H1 (cell line): Measurements from ENCODE around the gene ARL11.

Source experiments
- ASH2L ChIP-seq: fragments of 200-600, 300-600 bp; sonication (generic); IDR thresholded peaks from one replicate; pipeline ENCODE4 v1.7.1; 2017; ENCODE audit warnings: low read length
- CTCF ChIP-seq, 3 experiments: IDR thresholded peaks; 1 replicate in 2 of 3; 2 replicates in 1 of 3; pipeline versions ENCODE4 v1.5.1 to v1.6.1; 2011; ENCODE audit warnings: low read length in 3 of 3, mild to moderate bottlenecking in 3 of 3, inconsistent platforms in 2 of 3, low read depth in 1 of 3, moderate library complexity in 1 of 3; ENCODE audit not compliant: insufficient read depth in 1 of 3; ENCODE audit errors: control extremely low read depth in 1 of 3
- SP1 ChIP-seq: IDR thresholded peaks from 2 replicates; pipeline ENCODE4 v1.6.1; 2011; ENCODE audit warnings: low read depth, low read length
- ZNF274 ChIP-seq: IDR thresholded peaks from 2 replicates; pipeline ENCODE4 v1.7.0; 2012; ENCODE audit warnings: low read length, borderline replicate concordance; ENCODE audit errors: extremely low read depth

- TF ChIP-seq CTCF (IDR thresholded peaks at IDR 0.05; ENCODE audit: control extremely low read depth in 1 of 3, insufficient read depth in 1 of 3, low read depth in 1 of 3, low read length in 3 of 3) (no peak), ZNF274 (no peak), SP1 (no peak), ASH2L (no peak)
These were observed 23.5 kb downstream of the ARL11 start for GRCh38 chr13:49651570-49652354.
